DND-41 (cell line): ENCODE data around the gene KPNA1.
A peak's percentile ranks its signal among the peaks of the same experiment; 100 is the strongest.

Source experiments
- ATAC-seq: fragments of 200-7000 bp; cut with Tn5 transposase; 3 replicates; pipeline ENCODE4 v1.9.1; 2021; ENCODE audit warnings: low read depth; ENCODE audit not compliant: insufficient read depth
- DNase-seq: peaks from one replicate; pipeline ENCODE4 v3.0.0-alpha.2; 2020
- H2AFZ ChIP-seq: 2 replicates; pipeline ENCODE4 v1.6.0; 2012; ENCODE audit warnings: low read depth, low read length
- H3K27ac ChIP-seq: 2 replicates; pipeline ENCODE4 v1.5.1; 2012; ENCODE audit warnings: low read length, inconsistent platforms
- H3K27me3 ChIP-seq: fragments of 200-600 bp; sonication (generic); 2 replicates; pipeline ENCODE4 v1.6.0; 2012; ENCODE audit warnings: low read length, mild to moderate bottlenecking, inconsistent platforms; ENCODE audit not compliant: insufficient read depth, poor library complexity
- H3K36me3 ChIP-seq: 2 replicates; pipeline ENCODE4 v1.5.1; 2012; ENCODE audit warnings: low read length, inconsistent platforms; ENCODE audit not compliant: insufficient read depth
- H3K4me1 ChIP-seq: 2 replicates; pipeline ENCODE4 v1.5.1; 2012; ENCODE audit warnings: mild to moderate bottlenecking, low read length; ENCODE audit not compliant: insufficient read depth
- H3K4me2 ChIP-seq: 2 replicates; pipeline ENCODE4 v1.6.0; 2012; ENCODE audit warnings: mild to moderate bottlenecking, moderate library complexity, low read length, inconsistent platforms; ENCODE audit not compliant: insufficient read depth
- H3K4me3 ChIP-seq, 2 experiments: fragments of 200-600 bp in 1 of 2; shearing (Covaris generic) in 1 of 2; 2 replicates each; pipeline ENCODE4 v1.5.1; 2012 to 2016; ENCODE audit warnings: inconsistent platforms in 2 of 2, low read length in 2 of 2, mild to moderate bottlenecking in 2 of 2, low read depth in 1 of 2, moderate library complexity in 1 of 2
- H3K79me2 ChIP-seq: 2 replicates; pipeline ENCODE4 v1.6.0; 2012; ENCODE audit warnings: low read length, inconsistent platforms; ENCODE audit not compliant: insufficient read depth
- H3K9ac ChIP-seq: 2 replicates; pipeline ENCODE4 v1.6.0; 2012; ENCODE audit warnings: low read depth, mild to moderate bottlenecking, inconsistent platforms, low read length, moderate library complexity
- H3K9me3 ChIP-seq: 2 replicates; pipeline ENCODE4 v1.5.1; 2012; ENCODE audit warnings: low read length, moderate library complexity, mild to moderate bottlenecking, inconsistent platforms; ENCODE audit not compliant: insufficient read depth, severe bottlenecking
- H4K20me1 ChIP-seq: 2 replicates; pipeline ENCODE4 v1.6.0; 2012; ENCODE audit warnings: low read length; ENCODE audit not compliant: insufficient read depth
- EZH2 ChIP-seq: IDR thresholded peaks from 3 replicates; pipeline ENCODE4 v1.6.1; 2012; ENCODE audit warnings: borderline replicate concordance, low read depth, mild to moderate bottlenecking, moderate library complexity, low read length, inconsistent platforms; ENCODE audit not compliant: severe bottlenecking
- TF ChIP-seq, protein P1 (sequence below): IDR thresholded peaks from 2 replicates; pipeline ENCODE4 v1.5.1; 2012; ENCODE audit warnings: borderline replicate concordance, low read length, moderate library complexity, mild to moderate bottlenecking; ENCODE audit not compliant: poor library complexity, severe bottlenecking; ENCODE audit errors: extremely low read depth

KPNA1 gene

DNA sequence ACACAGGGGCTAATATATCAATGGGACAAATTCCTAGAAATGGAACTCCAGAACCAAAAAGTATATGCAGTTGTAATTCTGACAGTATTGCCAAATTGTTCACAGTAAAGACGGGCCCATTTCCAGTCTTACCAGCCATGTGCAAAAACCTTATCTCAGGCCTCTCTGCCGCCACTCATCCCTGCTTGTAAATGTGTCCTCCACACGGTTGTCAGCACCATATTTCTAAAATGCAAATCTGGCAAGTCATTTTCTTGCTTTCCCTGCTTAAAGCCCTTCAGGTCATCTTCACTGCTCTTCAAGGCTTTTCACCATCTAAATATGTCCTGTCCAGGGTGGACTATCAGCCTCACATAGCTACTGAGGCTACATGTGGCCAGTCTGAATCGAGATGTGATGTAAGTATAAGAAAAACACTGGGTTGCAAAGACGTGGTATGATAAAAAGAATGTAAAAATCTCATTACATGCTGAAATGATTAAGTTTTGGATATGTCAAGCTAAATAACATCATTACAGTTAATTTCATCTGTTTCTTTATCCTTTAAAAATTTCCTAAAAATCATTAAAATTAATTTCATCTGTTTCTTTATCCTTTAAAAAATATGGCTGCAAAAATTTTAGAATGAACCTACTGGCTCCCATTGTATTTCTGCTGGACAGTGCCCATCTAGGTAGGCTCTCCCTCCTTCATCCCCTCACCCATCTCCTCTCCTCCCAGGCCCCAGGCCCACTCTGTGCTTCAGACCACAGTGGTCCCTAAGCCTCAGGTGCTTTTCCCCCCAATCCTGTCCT lies 48.4 kb upstream of the KPNA1 start:
- ATAC-seq (no peak; the same call in 1 of the 3 replicates), DNase-seq (no peak)
- Histone ChIP-seq H3K36me3 (peaks cover 40% of the 10 kb centered on the region), H3K27me3 (no peaks in the 10 kb centered on the region), H3K27ac (peak overlapping the region; percentile 86), H3K4me3 (peak overlapping the region; percentile 58 to 71), H3K9me3 (no peaks in the 10 kb centered on the region), H3K9ac (peak overlapping the region; percentile 86), H4K20me1 (no peaks in the 10 kb centered on the region), H3K4me2 (peak overlapping the region; percentile 85), H3K79me2 (peaks cover 49% of the 10 kb centered on the region), H2AFZ (peak overlapping the region; percentile 87), H3K4me1 (peaks cover 44% of the 10 kb centered on the region)
- no peak for TF ChIP-seq EZH2
- TF ChIP-seq, protein P1, sequence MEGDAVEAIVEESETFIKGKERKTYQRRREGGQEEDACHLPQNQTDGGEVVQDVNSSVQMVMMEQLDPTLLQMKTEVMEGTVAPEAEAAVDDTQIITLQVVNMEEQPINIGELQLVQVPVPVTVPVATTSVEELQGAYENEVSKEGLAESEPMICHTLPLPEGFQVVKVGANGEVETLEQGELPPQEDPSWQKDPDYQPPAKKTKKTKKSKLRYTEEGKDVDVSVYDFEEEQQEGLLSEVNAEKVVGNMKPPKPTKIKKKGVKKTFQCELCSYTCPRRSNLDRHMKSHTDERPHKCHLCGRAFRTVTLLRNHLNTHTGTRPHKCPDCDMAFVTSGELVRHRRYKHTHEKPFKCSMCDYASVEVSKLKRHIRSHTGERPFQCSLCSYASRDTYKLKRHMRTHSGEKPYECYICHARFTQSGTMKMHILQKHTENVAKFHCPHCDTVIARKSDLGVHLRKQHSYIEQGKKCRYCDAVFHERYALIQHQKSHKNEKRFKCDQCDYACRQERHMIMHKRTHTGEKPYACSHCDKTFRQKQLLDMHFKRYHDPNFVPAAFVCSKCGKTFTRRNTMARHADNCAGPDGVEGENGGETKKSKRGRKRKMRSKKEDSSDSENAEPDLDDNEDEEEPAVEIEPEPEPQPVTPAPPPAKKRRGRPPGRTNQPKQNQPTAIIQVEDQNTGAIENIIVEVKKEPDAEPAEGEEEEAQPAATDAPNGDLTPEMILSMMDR: no peak

DNA sequence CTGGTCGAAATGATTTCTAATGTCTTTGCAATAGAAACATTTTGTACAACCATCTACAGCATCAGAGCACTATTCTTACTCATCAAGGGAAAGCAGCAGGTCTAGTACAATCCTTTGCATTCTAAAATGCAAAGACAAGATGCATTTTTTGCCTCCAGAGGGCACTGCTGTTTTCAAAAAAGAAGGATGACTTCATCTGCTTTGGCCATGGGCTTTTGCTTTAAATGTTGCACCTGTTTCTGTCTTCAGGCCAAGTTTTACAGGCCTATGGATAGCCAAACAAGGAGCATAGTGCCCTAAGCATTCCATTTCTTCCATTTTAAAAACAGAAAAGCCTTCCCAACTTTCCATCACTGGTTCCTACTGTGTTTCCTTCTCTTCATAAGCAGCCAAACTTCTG lies 45.9 kb upstream of the KPNA1 start:
- Histone ChIP-seq H2AFZ (no peak overlapping the region), H3K9me3 (no peaks in the 10 kb centered on the region), H3K27me3 (no peaks in the 10 kb centered on the region), H3K4me3 (no peak overlapping the region), H3K27ac (peak overlapping the region; percentile 2; the same call in 1 of the 2 replicates), H3K9ac (no peak overlapping the region), H3K36me3 (peaks cover 41% of the 10 kb centered on the region), H3K79me2 (peaks cover 37% of the 10 kb centered on the region), H3K4me2 (no peak overlapping the region), H3K4me1 (peaks cover 34% of the 10 kb centered on the region), H4K20me1 (no peaks in the 10 kb centered on the region)
- ATAC-seq: peak; percentile 23; the same call in 2 of the 3 replicates
- TF ChIP-seq, protein P1: peak; percentile 81
- no peak for TF ChIP-seq EZH2
- DNase-seq: peak; percentile 68

DNA sequence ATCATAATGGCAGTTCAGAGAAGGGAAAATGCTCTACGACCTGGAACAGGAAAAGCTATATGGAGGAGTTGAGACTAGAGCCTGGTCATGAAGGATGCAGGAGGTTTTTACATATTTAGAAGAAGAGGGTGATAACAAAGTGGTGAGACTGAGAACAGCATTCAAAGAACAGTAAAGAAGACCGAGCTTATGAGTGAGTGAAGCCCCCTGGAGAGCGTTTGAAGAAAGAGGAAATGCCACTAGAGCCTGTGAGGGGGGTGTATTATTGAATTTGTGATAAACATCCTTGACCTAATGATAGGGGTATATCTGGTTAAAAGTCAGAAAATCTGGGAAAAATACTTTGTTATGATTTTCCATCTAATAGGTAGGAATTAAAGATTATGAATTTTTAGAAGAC lies 45.2 kb upstream of the KPNA1 start:
- H2AFZ ChIP-seq: no peak overlapping the region
- no peak for ATAC-seq
- H3K4me3 ChIP-seq: no peak overlapping the region
- H3K27me3 ChIP-seq: no peaks in the 10 kb centered on the region
- H3K36me3 ChIP-seq: peaks cover 46% of the 10 kb centered on the region
- DNase-seq: no peak
- no peaks in the 10 kb centered on the region for H4K20me1 ChIP-seq
- peaks cover 27% of the 10 kb centered on the region for H3K4me1 ChIP-seq
- peaks cover 29% of the 10 kb centered on the region for H3K79me2 ChIP-seq
- no peak overlapping the region for H3K9ac ChIP-seq
- no peaks in the 10 kb centered on the region for H3K9me3 ChIP-seq
- no peak overlapping the region for H3K4me2 ChIP-seq
- H3K27ac ChIP-seq: no peak overlapping the region
- no peak for TF ChIP-seq EZH2
- TF ChIP-seq, protein P1: no peak
